CD14-positive monocyte (primary cell): ENCODE measurements around the gene IFNA10. TPM values are rescaled to one million over a fixed set of nuclear protein-coding genes. Genes with fewer than 3 reads are reported as not detected.
"Not testable (repeated sequence)": the region's sequence is repeated elsewhere in the genome, so short reads cannot be mapped to it uniquely, and the experiment has no call there.

Experiments
- DNase-seq, 3 donors: peaks; one replicate each; pipeline ENCODE4 v3.0.0-alpha.2; 2011 to 2022
- H2AFZ ChIP-seq: 2 replicates; pipeline ENCODE4 v1.6.0; 2012; ENCODE audit warnings: mild to moderate bottlenecking, low read depth, low read length, inconsistent platforms; ENCODE audit not compliant: insufficient read depth, poor library complexity, severe bottlenecking
- H3K27ac ChIP-seq, 2 donors: 1 replicate in 1 of 2; 2 replicates in 1 of 2; pipeline ENCODE4 v1.5.1; 2012 to 2013; ENCODE audit warnings: low read length in 2 of 2, control low read depth in 1 of 2, inconsistent platforms in 1 of 2, low read depth in 1 of 2, mild to moderate bottlenecking in 1 of 2
- H3K27me3 ChIP-seq, 2 donors: one replicate each; pipeline versions ENCODE4 v1.6.0 to v1.6.1; 2011 to 2013; ENCODE audit warnings: low read length in 2 of 2; ENCODE audit not compliant: control insufficient read depth in 2 of 2, insufficient read depth in 2 of 2
- H3K36me3 ChIP-seq, 2 donors: replicated peaks in 1 of 2; 1 replicate in 1 of 2; 2 replicates in 1 of 2; pipeline versions ENCODE4 v1.5.1 to v1.6.1; 2012 to 2013; ENCODE audit warnings: low read length in 2 of 2, control low read depth in 1 of 2, inconsistent platforms in 1 of 2, mild to moderate bottlenecking in 1 of 2; ENCODE audit not compliant: insufficient read depth in 2 of 2, control insufficient read depth in 1 of 2
- H3K4me1 ChIP-seq, 2 donors: 1 replicate in 1 of 2; 2 replicates in 1 of 2; pipeline versions ENCODE4 v1.5.1 to v1.6.1; 2012 to 2013; ENCODE audit warnings: low read length in 2 of 2, control low read depth in 1 of 2, inconsistent platforms in 1 of 2, mild to moderate bottlenecking in 1 of 2, moderate library complexity in 1 of 2; ENCODE audit not compliant: insufficient read depth in 2 of 2, control insufficient read depth in 1 of 2
- H3K4me2 ChIP-seq: replicated peaks from 2 replicates; pipeline ENCODE3; 2012; ENCODE audit warnings: low read length, moderate library complexity, mild to moderate bottlenecking; ENCODE audit not compliant: poor library complexity, severe bottlenecking; ENCODE audit errors: extremely low read depth
- H3K4me3 ChIP-seq, 3 experiments: fragments of 200-600 bp in 1 of 3; sonication (generic) in 1 of 3; replicated peaks in 1 of 3; 1 replicate in 2 of 3; 2 replicates in 1 of 3; pipeline ENCODE4 v1.5.1; 2011 to 2013; ENCODE audit warnings: low read length in 3 of 3, mild to moderate bottlenecking in 3 of 3, control low read depth in 2 of 3, low read depth in 2 of 3, inconsistent platforms in 1 of 3, moderate library complexity in 1 of 3
- H3K79me2 ChIP-seq: 2 replicates; pipeline ENCODE4 v1.6.0; 2012; ENCODE audit warnings: mild to moderate bottlenecking, control low read depth, inconsistent platforms, low read length, moderate library complexity; ENCODE audit not compliant: insufficient read depth
- H3K9ac ChIP-seq: 2 replicates; pipeline ENCODE4 v1.6.0; 2017; ENCODE audit warnings: low read length, mild to moderate bottlenecking; ENCODE audit not compliant: insufficient read depth, poor library complexity, severe bottlenecking
- H3K9me3 ChIP-seq, 2 donors: replicated peaks in 1 of 2; 1 replicate in 1 of 2; 2 replicates in 1 of 2; pipeline versions ENCODE4 v1.5.1 to v1.6.1; 2012 to 2013; ENCODE audit warnings: low read length in 2 of 2, control low read depth in 1 of 2; ENCODE audit not compliant: control insufficient read depth in 1 of 2, insufficient read depth in 1 of 2
- H4K20me1 ChIP-seq: 2 replicates; pipeline ENCODE4 v1.6.0; 2012; ENCODE audit warnings: mild to moderate bottlenecking, low read length, control low read depth, moderate library complexity; ENCODE audit not compliant: insufficient read depth
- H3K27ac Mint-ChIP-seq, 7 donors: one replicate each; pipeline ENCODE4 v1.8.0; 2020; ENCODE audit warnings: mild to moderate bottlenecking in 7 of 7, mixed read lengths in 7 of 7, moderate library complexity in 6 of 7, inconsistent platforms in 2 of 7
- H3K27me3 Mint-ChIP-seq, 3 donors: one replicate each; pipeline ENCODE4 v1.8.0; 2021 to 2022; ENCODE audit warnings: low read depth in 3 of 3, mild to moderate bottlenecking in 3 of 3, mixed read lengths in 3 of 3, moderate library complexity in 3 of 3, inconsistent platforms in 1 of 3
- H3K36me3 Mint-ChIP-seq, 2 donors: one replicate each; pipeline ENCODE4 v1.8.0; 2020; ENCODE audit warnings: mixed read lengths in 2 of 2, inconsistent platforms in 1 of 2, mild to moderate bottlenecking in 1 of 2
- H3K4me1 Mint-ChIP-seq: one replicate; pipeline ENCODE4 v1.8.0; 2020; ENCODE audit warnings: mild to moderate bottlenecking, mixed read lengths
- H3K4me3 Mint-ChIP-seq, 2 donors: one replicate each; pipeline ENCODE4 v1.8.0; 2020; ENCODE audit warnings: mild to moderate bottlenecking in 2 of 2, mixed read lengths in 2 of 2, moderate library complexity in 1 of 2
- H3K9me3 Mint-ChIP-seq, 7 donors: one replicate each; pipeline ENCODE4 v1.8.0; 2020 to 2022; ENCODE audit warnings: mixed read lengths in 7 of 7, mild to moderate bottlenecking in 6 of 7, moderate library complexity in 6 of 7, inconsistent platforms in 2 of 7
- WGBS: methylation state at CpG from one replicate; pipeline ENCODE4 v1.1.5; 2013; ENCODE audit warnings: missing lambda C conversion rate; ENCODE audit not compliant: insufficient coverage; 5-methylcytosine and 5-hydroxymethylcytosine counted together
- intact Hi-C, 2 donors: fragments of 100-400 bp; cut with micrococcal nuclease; formaldehyde crosslinking; loops; one replicate each; pipeline versions ENCODE4 v1.15.0 to v1.15.1; 2023
- polyA plus RNA-seq, 3 donors: library from polyadenylated mRNA; depleted of rRNA in 1 of 3; unstranded in 2 of 3; stranded (reverse) in 1 of 3; fragments of 300-500 nt in 2 of 3; fragments of >200 nt in 1 of 3; fragmentation: Illumina TruSeq in 2 of 3; gene quantifications; 1 replicate in 2 of 3; 2 replicates in 1 of 3; pipeline ENCODE4 v1.2.3, GENCODE V29; 2012 to 2021
- TF ChIP-seq, protein P1 (sequence below): fragments of 200-600 bp; IDR thresholded peaks from one replicate; pipeline ENCODE4 v1.8.0; 2022; ENCODE audit warnings: antibody characterized with exemption, mild to moderate bottlenecking

Gene IFNA10
- polyA plus RNA-seq, 3 donors: not detected

GRCh38 chr9:21235468-21236359, 28.8 kb upstream of the IFNA10 start:
- H3K4me3 ChIP-seq, H3K36me3 ChIP-seq, intact Hi-C loops, H3K9ac ChIP-seq, H3K36me3 Mint-ChIP-seq, H2AFZ ChIP-seq, H3K9me3 Mint-ChIP-seq, H3K4me2 ChIP-seq, H4K20me1 ChIP-seq, H3K9me3 ChIP-seq, H3K27ac ChIP-seq, H3K79me2 ChIP-seq: not testable (repeated sequence)
- DNase-seq: peak; percentile 50 to 72 (median 65)
- Histone ChIP-seq H3K27me3 (peaks cover 3 to 12% of the 10 kb centered on the region in 2 donors), H3K4me1 (peaks cover 16 to 19% of the 10 kb centered on the region in 2 donors)
- 0% methylated on average over 1 of the region's 8 CpGs for WGBS
- peak overlapping the region in 1 of 2 donors; percentile 61 for H3K4me3 Mint-ChIP-seq
- H3K27me3 Mint-ChIP-seq: peaks cover 12 to 22% (median 18%) of the 10 kb centered on the region in 3 donors
- peak overlapping the region in 1 of 7 donors; percentile 4 for H3K27ac Mint-ChIP-seq
- H3K4me1 Mint-ChIP-seq: peaks cover 18% of the 10 kb centered on the region
- TF ChIP-seq, protein P1, sequence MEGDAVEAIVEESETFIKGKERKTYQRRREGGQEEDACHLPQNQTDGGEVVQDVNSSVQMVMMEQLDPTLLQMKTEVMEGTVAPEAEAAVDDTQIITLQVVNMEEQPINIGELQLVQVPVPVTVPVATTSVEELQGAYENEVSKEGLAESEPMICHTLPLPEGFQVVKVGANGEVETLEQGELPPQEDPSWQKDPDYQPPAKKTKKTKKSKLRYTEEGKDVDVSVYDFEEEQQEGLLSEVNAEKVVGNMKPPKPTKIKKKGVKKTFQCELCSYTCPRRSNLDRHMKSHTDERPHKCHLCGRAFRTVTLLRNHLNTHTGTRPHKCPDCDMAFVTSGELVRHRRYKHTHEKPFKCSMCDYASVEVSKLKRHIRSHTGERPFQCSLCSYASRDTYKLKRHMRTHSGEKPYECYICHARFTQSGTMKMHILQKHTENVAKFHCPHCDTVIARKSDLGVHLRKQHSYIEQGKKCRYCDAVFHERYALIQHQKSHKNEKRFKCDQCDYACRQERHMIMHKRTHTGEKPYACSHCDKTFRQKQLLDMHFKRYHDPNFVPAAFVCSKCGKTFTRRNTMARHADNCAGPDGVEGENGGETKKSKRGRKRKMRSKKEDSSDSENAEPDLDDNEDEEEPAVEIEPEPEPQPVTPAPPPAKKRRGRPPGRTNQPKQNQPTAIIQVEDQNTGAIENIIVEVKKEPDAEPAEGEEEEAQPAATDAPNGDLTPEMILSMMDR: peak; percentile 75

- Mint-ChIP-seq H3K27me3 (peaks cover 12 to 22% (median 18%) of the 10 kb centered on the region in 3 donors), H3K4me1 (peaks cover 6% of the 10 kb centered on the region), H3K4me3 (no peak overlapping the region), H3K9me3 (no peaks in the 10 kb centered on the region), H3K27ac (no peak overlapping the region), H3K36me3 (no peaks in the 10 kb centered on the region)
- H3K79me2 ChIP-seq: no peaks in the 10 kb centered on the region
- H3K9ac ChIP-seq: no peak overlapping the region
- no peak for DNase-seq
- H3K27me3 ChIP-seq: peaks cover 3 to 12% of the 10 kb centered on the region in 2 donors
- no peaks in the 10 kb centered on the region for H4K20me1 ChIP-seq
- WGBS: 100% methylated on average over 3 of the region's 4 CpGs
- H2AFZ ChIP-seq: no peak overlapping the region
- no peak overlapping the region for H3K27ac ChIP-seq
- TF ChIP-seq, protein P1: no peak
- no peak overlapping the region for H3K4me2 ChIP-seq
- peaks cover 3 to 5% of the 10 kb centered on the region in 2 donors for H3K4me1 ChIP-seq
- H3K9me3 ChIP-seq: no peaks in the 10 kb centered on the region
- H3K4me3 ChIP-seq: no peak overlapping the region
- intact Hi-C loops: no loop called here
- no peaks in the 10 kb centered on the region for H3K36me3 ChIP-seq
Measured at GRCh38 chr9:21234153-21234687, 27.3 kb upstream of the IFNA10 start.
